GM18870 (cell line): Measurements from ENCODE around the gene UNKL.
"Not testable (repeated sequence)": the region's sequence is repeated elsewhere in the genome, so short reads cannot be mapped to it uniquely, and the experiment has no call there.

Experiments
- ATAC-seq: cut with Tn5 transposase; IDR thresholded peaks from one replicate; pipeline ENCODE4 v1.9.1; 2021; ENCODE audit warnings: moderate library complexity; ENCODE audit not compliant: unreplicated experiment

UNKL gene

GRCh38 chr16:1446296-1447080 lies 32.0 kb upstream of the UNKL start:
- no peak for ATAC-seq

- no peak for ATAC-seq
These were observed 31.2 kb upstream of the UNKL start for GRCh38 chr16:1445518-1446203.

- ATAC-seq: no peak
These were observed 30.4 kb upstream of the UNKL start for GRCh38 chr16:1444730-1445517.

GRCh38 chr16:1443980-1444729 lies 29.7 kb upstream of the UNKL start, which contains the start of gene CCDC154:
TSS of gene CCDC154 (minus strand) at chr16:1444556. CDS start at chr16:1444322, 234 bp downstream.
- no peak for ATAC-seq

- no peak for ATAC-seq
These were observed 29.0 kb upstream of the UNKL start for GRCh38 chr16:1443403-1443973.

- ATAC-seq: no peak
These were observed 28.2 kb upstream of the UNKL start for GRCh38 chr16:1442697-1443096.

GRCh38 chr16:1441391-1441829 lies 26.9 kb upstream of the UNKL start:
- ATAC-seq: no peak

GRCh38 chr16:1439699-1440074 lies 25.2 kb upstream of the UNKL start:
- ATAC-seq: not testable (repeated sequence)

GRCh38 chr16:1439058-1439698 lies 24.7 kb upstream of the UNKL start:
- no peak for ATAC-seq

GRCh38 chr16:1438229-1439057 lies 23.9 kb upstream of the UNKL start:
- no peak for ATAC-seq

- no peak for ATAC-seq
These were observed 23.1 kb upstream of the UNKL start for GRCh38 chr16:1437606-1438005.

GRCh38 chr16:1436731-1437355 lies 22.3 kb upstream of the UNKL start:
- ATAC-seq: no peak

- no peak for ATAC-seq
These were observed 21.6 kb upstream of the UNKL start for GRCh38 chr16:1435921-1436697.

GRCh38 chr16:1434644-1435592 lies 20.4 kb upstream of the UNKL start:
- ATAC-seq: no peak

GRCh38 chr16:1433756-1434155 lies 19.3 kb upstream of the UNKL start:
- ATAC-seq: no peak

- no peak for ATAC-seq
These were observed 18.7 kb upstream of the UNKL start for GRCh38 chr16:1433263-1433560.
